T follicular helper cell (primary cell): ENCODE measurements around the gene ADAMTS2.

Experiments used
- DNase-seq: peaks from one replicate; pipeline ENCODE4 v3.0.0-alpha.2; 2020; ENCODE audit warnings: low read depth

ADAMTS2 gene

GRCh38 chr5:179343719-179344430 lies 1.4 kb downstream of the ADAMTS2 start:
- DNase-seq = no peak

- no peak for DNase-seq
These were observed 2.1 kb downstream of the ADAMTS2 start for GRCh38 chr5:179343021-179343718.

- DNase-seq = no peak
These were observed 2.7 kb downstream of the ADAMTS2 start for GRCh38 chr5:179342577-179342976.

GRCh38 chr5:179340465-179340864 lies 4.8 kb downstream of the ADAMTS2 start:
- no peak for DNase-seq

- DNase-seq = no peak
These were observed 5.3 kb downstream of the ADAMTS2 start for GRCh38 chr5:179339996-179340395.

GRCh38 chr5:179339081-179339480 lies 6.2 kb downstream of the ADAMTS2 start:
- DNase-seq = no peak

GRCh38 chr5:179337796-179338676 lies 7.2 kb downstream of the ADAMTS2 start:
- DNase-seq = no peak

GRCh38 chr5:179336871-179337795 lies 8.1 kb downstream of the ADAMTS2 start:
- DNase-seq = no peak

- DNase-seq = no peak
These were observed 9.0 kb downstream of the ADAMTS2 start for GRCh38 chr5:179336126-179336870.

- DNase-seq = no peak
These were observed 11.2 kb downstream of the ADAMTS2 start for GRCh38 chr5:179333796-179334761.

GRCh38 chr5:179332741-179333290 lies 12.4 kb downstream of the ADAMTS2 start:
- no peak for DNase-seq

GRCh38 chr5:179331591-179332375 lies 13.5 kb downstream of the ADAMTS2 start:
- DNase-seq = no peak

GRCh38 chr5:179330186-179330900 lies 14.9 kb downstream of the ADAMTS2 start:
- DNase-seq = no peak

- DNase-seq = no peak
These were observed 17.0 kb downstream of the ADAMTS2 start for GRCh38 chr5:179328291-179328690.

GRCh38 chr5:179327021-179327735 lies 18.1 kb downstream of the ADAMTS2 start:
- DNase-seq = no peak

- no peak for DNase-seq
These were observed 18.9 kb downstream of the ADAMTS2 start for GRCh38 chr5:179326122-179326927.
